H1 (cell line): ENCODE data around the gene CCDC107. TPM values are rescaled to one million over a fixed set of nuclear protein-coding genes. Genes with fewer than 3 reads are reported as not detected.

ENCODE experiments used
- ATF3 ChIP-seq: IDR thresholded peaks from 2 replicates; pipeline ENCODE4 v1.6.1; 2011; ENCODE audit warnings: low read depth, mild to moderate bottlenecking, low read length; ENCODE audit not compliant: insufficient read depth
- CBX5 ChIP-seq: fragments of 300-800, 300-1000 bp; sonication (generic); IDR thresholded peaks from 2 replicates; pipeline ENCODE4 v1.7.1; 2016; ENCODE audit warnings: antibody characterized with exemption, low read length, low read depth
- GABPA ChIP-seq: IDR thresholded peaks from 2 replicates; pipeline ENCODE4 v1.6.1; 2011; ENCODE audit warnings: mild to moderate bottlenecking, low read length, moderate library complexity, borderline replicate concordance; ENCODE audit not compliant: insufficient read depth
- KDM4A ChIP-seq: IDR thresholded peaks from one replicate; pipeline ENCODE4 v1.7.1; 2012; ENCODE audit warnings: low read depth, mild to moderate bottlenecking, moderate library complexity, low read length, inconsistent platforms; ENCODE audit not compliant: severe bottlenecking
- KDM5A ChIP-seq: fragments of 200-600 bp; IDR thresholded peaks from 2 replicates; pipeline ENCODE4 v1.7.1; 2012; ENCODE audit warnings: mild to moderate bottlenecking, low read length, inconsistent platforms, mixed read lengths
- MAX ChIP-seq: IDR thresholded peaks from 2 replicates; pipeline ENCODE4 v1.6.1; 2012; ENCODE audit warnings: inconsistent platforms
- RAD21 ChIP-seq, 2 experiments: IDR thresholded peaks in 1 of 2; conservative IDR thresholded peaks in 1 of 2; 2 replicates each; pipeline ENCODE4 v1.6.1; 2011; ENCODE audit warnings: low read depth in 2 of 2, low read length in 2 of 2, improper control_type of control experiment in 1 of 2, inconsistent platforms in 1 of 2, mild to moderate bottlenecking in 1 of 2, moderate library complexity in 1 of 2
- TBP ChIP-seq: IDR thresholded peaks from 2 replicates; pipeline ENCODE4 v1.6.1; 2011; ENCODE audit warnings: low read depth, low read length, improper control_type of control experiment
- polyA plus RNA-seq, 7 experiments: library from polyadenylated mRNA; depleted of rRNA in 3 of 7; stranded (reverse) in 5 of 7; unstranded in 2 of 7; fragments of >200 nt in 5 of 7; fragments of 200-250 nt in 2 of 7; gene quantifications; 1 replicate in 5 of 7; 2 replicates in 1 of 7; 4 replicates in 1 of 7; pipeline versions ENCODE4 v1.2.1 to v1.2.3, GENCODE V29; 2011 to 2013; ENCODE audit warnings: missing spikeins in 2 of 7, mixed read lengths in 2 of 7
- total RNA-seq: library from RNA; stranded (reverse); fragmentation: NEBNext Ultra II Directional; extraction: Animal tissue kit (Norgen Biotek cat#: 25700); gene quantifications from 2 replicates; pipeline ENCODE4 v1.2.1, GENCODE V29; 2021

CCDC107 gene
- total and polyA plus RNA-seq, 2 of the 8 experiments (the other 6 are each of a cell fraction or from before 2014, with no cell fraction given) = 8.2 to 9.0 TPM

GRCh38 chr9:35618854-35619799 lies 39.0 kb upstream of the CCDC107 start (continued):
- TF ChIP-seq KDM4A (no peak), RAD21 (IDR thresholded peaks at IDR 0.05 in 1 of 2, conservative IDR thresholded peaks at IDR 0.05 in 1 of 2; ENCODE audit: low read depth in 2 of 2, low read length in 2 of 2) (no peak), CBX5 (no peak), TBP (no peak), GABPA (no peak), KDM5A (no peak), ATF3 (no peak), MAX (no peak)
